PC-9 (cell line): Measurements from ENCODE around the gene ESPL1.

ENCODE experiments used
- EZH2 ChIP-seq: fragments of 200-600 bp; sonication (generic); IDR thresholded peaks from 2 replicates; pipeline ENCODE4 v1.8.0; 2017; ENCODE audit warnings: antibody characterized with exemption, low read depth
- TF ChIP-seq, protein P1 (sequence below): fragments of 200-600 bp; sonication (generic); conservative IDR thresholded peaks from 2 replicates; pipeline ENCODE4 v1.6.1; 2017; ENCODE audit warnings: mixed run types, antibody characterized with exemption, mild to moderate bottlenecking, moderate library complexity

- TF ChIP-seq, protein P1, sequence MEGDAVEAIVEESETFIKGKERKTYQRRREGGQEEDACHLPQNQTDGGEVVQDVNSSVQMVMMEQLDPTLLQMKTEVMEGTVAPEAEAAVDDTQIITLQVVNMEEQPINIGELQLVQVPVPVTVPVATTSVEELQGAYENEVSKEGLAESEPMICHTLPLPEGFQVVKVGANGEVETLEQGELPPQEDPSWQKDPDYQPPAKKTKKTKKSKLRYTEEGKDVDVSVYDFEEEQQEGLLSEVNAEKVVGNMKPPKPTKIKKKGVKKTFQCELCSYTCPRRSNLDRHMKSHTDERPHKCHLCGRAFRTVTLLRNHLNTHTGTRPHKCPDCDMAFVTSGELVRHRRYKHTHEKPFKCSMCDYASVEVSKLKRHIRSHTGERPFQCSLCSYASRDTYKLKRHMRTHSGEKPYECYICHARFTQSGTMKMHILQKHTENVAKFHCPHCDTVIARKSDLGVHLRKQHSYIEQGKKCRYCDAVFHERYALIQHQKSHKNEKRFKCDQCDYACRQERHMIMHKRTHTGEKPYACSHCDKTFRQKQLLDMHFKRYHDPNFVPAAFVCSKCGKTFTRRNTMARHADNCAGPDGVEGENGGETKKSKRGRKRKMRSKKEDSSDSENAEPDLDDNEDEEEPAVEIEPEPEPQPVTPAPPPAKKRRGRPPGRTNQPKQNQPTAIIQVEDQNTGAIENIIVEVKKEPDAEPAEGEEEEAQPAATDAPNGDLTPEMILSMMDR, result peak; percentile 71
- TF ChIP-seq EZH2, result no peak
Observed at GRCh38 chr12:53327435-53328042, 59.4 kb downstream of the ESPL1 start.
